Measurements from ENCODE around the gene A4GALT. TPM values are rescaled to one million over a fixed set of nuclear protein-coding genes. Genes with fewer than 3 reads are reported as not detected.
"Not testable (repeated sequence)": the region's sequence is repeated elsewhere in the genome, so short reads cannot be mapped to it uniquely, and the experiment has no call there.

The A4GALT gene
- total RNA-seq, 1 donor from 2014 or later: 76.1 TPM

DNA sequence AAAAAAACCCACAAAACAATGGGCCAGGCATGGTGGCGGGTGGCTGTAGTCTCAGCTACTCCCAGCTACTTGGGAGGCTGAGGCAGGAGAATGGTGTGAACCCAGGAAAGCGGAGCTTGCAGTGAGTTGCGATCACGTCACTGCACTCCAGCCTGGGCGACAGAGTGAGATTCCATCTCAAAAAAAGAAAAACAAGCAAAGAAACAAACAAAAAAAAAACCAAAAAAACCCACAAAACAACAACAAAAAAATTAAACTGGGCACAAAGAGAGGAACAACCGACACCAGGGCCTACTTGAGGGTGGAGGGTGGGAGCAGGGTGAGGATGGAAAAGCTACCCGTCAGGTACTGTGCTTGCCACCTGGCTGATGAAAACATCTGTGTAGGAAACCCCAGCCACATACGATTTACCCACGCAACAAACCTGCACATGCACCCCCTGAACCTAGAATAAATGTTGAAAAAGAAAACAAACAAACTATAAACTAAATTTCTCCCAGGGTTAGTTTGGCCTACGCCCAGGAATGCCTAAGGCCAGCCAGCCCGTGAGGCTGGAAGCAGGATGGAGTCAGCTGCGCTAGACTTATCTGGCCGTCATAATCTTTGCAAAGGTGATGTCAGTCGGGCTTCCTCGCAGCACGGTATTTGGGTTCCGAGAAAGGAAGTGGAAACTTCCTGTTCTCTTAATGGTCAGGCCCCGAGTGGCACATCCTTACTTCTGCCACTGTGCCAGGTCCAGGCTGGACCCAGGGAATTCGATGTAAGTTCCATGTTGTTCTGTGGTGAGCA lies 49.6 kb downstream of the A4GALT start:
- no peak for DNase-seq
- intact Hi-C loops (cut with DNase I): no loop called here
- no peak for ATAC-seq (ENCODE audit: poor library complexity)

DNA sequence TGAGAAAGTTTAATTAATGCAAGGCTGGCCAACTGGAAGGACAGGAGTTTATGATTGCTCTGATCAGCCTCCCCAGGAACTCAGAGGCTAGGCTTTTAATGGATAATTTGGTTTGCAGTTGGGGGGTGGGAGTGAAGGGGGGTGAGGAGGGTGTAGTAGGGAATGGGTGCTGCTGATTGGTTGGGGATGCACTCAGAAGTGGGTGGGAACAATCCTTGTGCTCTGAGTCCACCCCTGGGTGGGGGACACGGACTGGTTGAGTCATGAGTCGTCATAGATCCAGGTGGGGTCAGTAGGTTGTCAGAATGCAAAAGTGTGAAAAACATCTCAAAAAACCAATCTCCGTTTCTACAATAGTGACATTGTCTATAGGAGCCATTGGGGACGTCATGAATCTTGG lies 50.6 kb downstream of the A4GALT start:
- DNase-seq (no peak), ATAC-seq (ENCODE audit: poor library complexity) (no peak)
- intact Hi-C loops (cut with DNase I): no loop called here

DNA sequence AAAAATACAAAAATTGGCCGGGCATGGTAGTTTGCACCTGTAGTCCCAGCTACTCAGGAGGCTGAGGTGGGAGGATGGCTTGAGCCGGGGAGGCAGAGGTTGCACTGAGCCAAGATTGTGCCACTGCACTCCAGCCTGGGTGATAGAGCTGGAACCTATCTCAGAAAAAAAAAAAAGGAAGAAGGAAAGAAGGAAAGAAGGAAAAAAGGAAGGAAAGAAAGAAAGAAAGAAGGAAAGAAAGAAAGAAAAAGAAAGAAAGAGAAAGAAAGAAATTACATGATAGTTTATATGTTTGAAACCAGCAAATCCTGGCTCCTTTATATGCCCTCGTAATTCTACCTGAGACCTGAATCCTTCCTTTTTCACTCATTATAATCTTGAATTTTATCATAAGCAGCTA lies 54.3 kb downstream of the A4GALT start:
- ATAC-seq (ENCODE audit: poor library complexity); DNase-seq; intact Hi-C loops (cut with DNase I): not testable (repeated sequence)

DNA sequence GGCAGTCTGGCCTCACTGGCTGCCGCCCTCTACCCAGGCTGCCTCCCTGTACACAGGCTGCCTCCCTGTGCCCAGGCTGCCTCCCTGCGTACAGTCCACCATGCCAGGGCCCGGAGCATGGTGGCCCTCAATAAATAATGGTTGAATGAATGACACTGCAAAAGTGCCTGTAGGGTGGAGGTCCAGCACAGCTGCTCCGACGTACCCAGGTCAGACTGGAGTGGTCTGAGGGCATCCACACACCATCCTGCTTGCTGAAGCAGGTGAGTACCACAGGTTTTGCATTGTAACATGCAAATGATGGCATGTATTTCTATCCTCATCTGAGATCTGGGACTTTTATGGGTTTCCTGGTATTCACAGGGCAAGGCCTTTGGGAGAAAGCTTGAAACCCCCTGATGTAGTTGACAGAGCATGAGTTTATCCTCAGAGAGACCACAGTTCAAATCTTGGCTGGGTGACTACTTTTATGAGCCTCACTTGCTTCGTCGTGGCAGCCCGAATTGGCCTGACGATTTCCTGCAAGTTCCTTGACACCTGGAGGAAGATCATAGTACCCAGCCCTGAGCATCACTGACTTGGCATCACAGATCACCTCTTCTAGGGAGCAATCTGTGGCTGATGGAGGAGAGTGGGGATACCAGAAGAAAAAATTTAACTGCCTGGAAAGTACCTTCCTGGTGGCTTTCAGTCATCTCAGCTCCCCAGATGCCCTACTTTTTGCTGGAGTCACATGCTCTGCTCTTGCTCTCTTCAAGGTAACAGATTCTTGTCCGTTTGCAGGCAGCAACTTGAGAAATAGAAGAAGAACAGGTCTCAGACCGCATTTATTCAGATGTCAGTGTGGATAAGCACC lies 55.5 kb downstream of the A4GALT start:
- no peak for ATAC-seq (ENCODE audit: poor library complexity)
- intact Hi-C loops (cut with DNase I): loop anchor here (5.0 kb wide), 2 partner anchors 52 to 157 kb away; no protein-coding TSS in a partner anchor
- no peak for DNase-seq

DNA sequence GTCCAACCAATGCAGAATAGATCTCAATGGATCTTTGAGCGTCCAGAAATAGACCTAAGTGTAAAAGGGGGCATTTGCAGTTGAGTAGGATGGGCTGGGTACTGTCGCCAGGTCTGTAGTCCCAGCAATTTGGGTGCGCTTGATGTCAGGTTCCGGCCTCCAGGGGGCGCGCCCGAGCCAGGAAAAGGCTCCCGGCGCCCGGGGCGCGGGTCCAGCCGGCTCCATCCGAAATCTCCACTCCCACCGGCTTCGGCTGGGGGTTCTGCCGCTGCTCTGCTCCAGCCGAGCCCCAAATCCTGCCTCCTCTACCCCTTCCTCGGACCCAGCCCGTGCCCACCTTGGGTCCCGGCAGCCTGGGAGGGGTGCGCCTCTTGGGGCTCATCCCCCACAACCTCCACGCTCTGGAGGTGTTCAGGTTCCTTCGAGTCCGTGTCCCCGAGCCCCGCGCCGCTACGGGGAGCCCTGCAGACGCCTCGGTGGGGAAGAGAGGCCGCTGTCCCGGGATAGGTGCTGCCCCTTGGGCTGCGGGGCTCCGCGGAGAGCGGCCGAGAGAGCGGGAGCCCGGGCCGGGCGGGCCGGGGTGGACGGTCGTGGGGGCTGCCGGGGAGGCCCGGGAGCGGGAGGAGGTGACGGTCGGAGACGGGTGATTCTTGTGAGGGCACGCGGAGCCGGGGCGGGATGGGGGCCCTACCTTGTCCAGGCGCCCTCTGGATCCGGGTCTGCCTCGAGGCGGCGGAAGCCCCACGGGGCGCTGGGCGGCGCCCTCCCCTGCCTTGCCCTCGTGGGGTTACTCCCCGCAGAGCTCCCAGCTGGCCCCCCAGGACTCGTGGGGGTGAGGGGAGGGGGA lies 58.5 kb downstream of the A4GALT start:
- peak; percentile 97 for ATAC-seq (ENCODE audit: poor library complexity)
- DNase-seq: peak; percentile 91
- intact Hi-C loops (cut with DNase I): loop anchor here (2.0 to 5.0 kb wide), 3 partner anchors 55 to 160 kb away; no protein-coding TSS in a partner anchor

DNA sequence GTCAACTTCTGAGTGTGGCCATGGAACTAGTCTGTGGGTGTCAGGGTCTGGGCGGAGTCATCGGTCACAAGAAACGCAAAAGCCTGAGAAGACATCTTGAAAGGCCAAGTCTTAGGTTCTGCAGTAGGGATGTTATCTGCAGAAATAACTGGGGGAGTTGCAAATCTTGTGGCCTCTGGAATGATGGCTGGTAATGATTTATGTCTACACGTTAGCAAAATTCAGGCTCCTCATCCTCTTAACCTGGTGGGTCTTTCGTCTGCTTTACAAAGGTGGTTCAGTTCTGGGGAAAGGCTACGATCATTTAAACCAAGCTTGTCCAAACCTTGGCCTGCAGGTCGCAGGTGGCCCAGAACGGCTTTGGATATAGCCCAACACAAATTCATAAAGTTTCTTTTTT lies 64.1 kb downstream of the A4GALT start:
- ATAC-seq (ENCODE audit: poor library complexity): no peak
- intact Hi-C loops (cut with DNase I): no loop called here
- no peak for DNase-seq

DNA sequence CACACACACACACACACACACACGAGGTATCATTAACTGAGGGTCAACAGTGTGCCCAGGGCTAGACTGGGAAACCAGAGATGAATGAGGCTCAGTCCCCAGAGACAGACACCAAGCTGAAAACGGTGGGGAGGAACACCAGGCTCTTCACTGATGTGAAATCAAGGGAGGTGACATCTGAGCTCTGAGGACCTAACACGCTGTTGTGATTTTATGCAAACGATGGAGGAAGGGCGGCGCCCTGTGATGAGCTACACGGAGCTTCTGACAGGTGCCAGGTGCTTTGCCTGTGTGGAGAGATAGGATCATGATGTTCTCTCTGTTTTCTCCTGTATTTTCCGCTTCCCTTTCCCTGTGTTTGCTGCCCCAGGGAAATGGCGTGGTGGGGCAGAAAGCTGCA lies 65.0 kb downstream of the A4GALT start:
- no peak for ATAC-seq (ENCODE audit: poor library complexity)
- no peak for DNase-seq
- intact Hi-C loops (cut with DNase I): no loop called here

DNA sequence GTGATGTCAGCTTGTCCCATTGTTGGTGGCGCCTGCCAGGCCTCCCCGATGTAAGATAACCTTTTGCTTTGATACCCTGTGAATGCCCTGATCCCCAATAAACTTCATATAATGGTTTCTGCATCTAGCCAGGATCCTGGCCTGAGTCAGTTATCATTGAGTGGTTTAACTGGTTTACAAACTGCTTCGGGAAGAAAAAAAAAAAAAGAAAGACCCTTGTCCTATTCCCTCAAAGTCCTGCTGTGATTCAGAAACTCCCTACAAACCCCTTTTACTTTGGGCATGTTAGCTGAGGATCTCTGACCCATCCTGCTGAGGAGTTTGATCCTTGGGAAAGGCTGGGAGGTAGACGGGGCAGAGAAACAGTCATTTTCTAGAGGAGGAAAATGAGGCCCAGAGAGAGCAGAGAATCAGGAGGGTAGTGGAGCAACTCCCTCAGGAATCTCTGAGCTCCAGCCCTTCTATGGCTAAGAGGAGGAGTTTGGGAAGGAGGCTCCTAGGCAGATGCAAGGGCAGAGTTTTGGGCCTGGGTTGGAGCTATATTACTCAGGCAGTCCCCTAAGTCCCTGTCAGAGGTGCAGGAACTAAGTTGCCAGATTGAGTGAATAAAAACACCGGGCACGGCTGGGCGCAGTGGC lies 66.1 kb downstream of the A4GALT start:
- no peak for ATAC-seq (ENCODE audit: poor library complexity)
- intact Hi-C loops (cut with DNase I): no loop called here

DNA sequence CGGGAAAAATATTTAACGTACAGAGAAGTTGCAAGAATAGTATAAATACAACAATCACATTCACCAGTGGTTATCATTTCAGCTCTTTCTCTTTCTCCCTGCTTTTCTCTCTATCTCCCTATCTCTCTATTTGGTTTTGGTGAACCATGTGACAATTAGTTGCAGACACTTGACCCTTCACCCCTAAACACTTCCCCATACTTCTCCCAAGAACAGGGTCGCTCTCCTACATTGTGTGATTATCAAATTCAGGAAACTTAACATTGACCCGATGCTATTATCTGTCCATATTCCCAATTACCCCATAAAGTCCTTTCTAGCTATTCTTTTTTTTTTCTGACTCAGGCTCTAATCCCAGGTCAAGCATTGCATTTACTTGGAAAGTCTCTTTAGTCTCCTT lies 66.7 kb downstream of the A4GALT start:
- ATAC-seq (ENCODE audit: poor library complexity) (no peak), DNase-seq (no peak)
- intact Hi-C loops (cut with DNase I): no loop called here

More for the DNA sequence above, 66.1 kb downstream of the A4GALT start:
- no peak for DNase-seq

DNA sequence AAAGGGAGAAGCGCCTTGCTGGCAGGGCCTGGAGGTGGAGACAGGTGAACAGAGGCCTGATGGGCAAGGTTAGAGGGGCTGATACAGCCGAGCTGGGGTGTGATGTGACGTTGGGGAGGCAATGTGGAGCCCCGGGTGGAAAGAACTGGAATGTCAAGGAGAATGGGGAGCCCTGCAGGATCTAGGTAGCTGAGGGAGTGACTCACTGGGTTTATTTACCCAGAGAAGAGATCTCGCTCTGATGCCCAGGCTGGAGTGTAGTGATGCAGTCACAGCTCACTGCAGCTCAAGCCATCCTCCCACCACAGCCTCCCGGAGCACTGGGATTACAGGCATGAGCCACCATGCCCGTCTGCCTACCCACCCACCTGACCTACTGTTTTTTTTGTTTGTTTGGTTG lies 69.5 kb downstream of the A4GALT start:
- ATAC-seq (ENCODE audit: poor library complexity) (no peak), DNase-seq (no peak)
- intact Hi-C loops (cut with DNase I): no loop called here

DNA sequence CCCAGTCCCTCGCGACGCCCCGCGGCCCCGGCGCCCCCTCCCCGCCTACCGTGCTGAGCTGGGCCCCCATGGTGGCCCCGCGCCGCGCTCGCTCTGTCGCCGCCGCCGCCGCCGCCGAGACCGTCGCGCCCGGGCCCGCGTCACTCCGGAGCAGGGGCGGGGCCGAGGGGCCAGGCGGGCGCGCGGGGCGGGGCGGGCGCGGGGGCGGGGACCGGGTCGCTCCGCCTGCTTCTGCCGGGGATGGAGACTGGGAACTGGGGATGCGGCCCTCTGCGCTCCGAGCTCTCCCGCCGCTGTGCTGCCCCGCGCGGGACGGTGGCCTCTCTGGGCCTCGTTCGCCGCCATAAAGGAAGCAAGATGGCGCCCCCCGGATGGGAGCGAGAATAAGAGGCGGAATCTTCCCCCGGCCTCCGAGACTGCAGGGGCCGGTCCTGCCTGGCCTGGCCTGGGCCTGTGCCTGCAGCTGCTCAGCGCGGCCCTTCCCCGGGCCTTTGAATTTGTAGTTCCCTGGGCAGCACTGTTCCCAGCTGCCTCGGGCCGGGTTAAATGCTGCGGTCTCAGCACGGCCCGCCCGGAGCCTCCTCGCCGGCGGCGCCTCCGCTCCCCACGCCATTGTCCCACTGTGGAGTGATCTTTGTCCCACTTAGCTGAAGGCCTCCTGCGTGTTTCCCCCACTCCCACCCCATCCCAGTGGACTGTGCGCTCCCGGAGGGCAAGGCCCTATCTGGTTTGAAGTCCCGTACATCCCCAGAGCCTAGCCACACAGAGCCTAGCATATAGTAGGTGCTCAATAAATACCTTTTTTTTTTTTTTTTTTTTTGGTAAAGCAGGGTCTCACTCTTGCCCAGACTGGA lies 71.2 kb downstream of the A4GALT start, which contains the start of gene CYB5R3:
Gene CYB5R3 (minus strand): TSS at position 147 of the 854 bp plus-strand sequence. CDS start 77 bp downstream, at position 70.
- ATAC-seq (ENCODE audit: poor library complexity) (peak; percentile 70), DNase-seq (peak; percentile 91)
- intact Hi-C loops (cut with DNase I): no loop called here

DNA sequence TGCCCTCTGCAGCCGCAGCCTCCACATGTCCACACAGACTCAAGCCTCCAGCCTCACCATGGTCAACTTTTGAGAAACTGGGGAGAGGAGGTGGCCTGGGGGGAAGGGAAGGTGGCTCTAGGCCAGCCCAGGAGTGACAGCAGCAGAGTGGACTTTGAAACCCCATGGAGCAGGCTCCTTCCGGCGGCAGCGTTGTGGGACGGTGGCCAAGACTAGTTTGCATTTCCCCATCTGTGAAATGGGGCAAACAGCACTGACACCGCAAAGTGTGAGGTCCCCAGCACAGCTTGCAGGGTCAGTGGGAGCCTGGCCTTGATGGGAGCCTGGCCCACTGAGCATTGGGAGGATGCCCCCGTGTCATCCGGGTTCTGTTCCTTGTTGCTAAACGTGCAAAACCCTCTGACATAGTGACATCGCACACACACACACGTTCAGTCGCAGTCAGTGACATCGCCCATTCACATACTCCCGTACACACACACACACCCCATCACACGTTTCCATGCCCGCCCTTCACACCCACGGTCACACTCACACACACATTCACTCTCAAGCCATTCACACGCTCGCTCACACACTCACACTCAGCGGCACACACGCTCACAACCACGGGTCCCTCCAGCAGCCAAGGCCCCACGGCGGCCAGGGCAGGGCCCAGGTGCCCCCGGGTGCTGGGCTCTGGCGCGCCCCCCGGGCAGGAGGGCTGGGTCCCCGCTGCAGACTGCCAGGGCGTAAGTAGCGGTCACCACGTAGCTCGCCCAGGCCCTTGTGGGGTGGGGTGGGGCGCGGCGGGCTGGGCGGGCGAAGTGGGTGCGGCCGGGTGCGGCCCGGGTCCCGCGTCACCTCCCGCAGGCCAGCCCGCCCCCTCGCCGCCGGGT lies 72.1 kb downstream of the A4GALT start:
- ATAC-seq (ENCODE audit: poor library complexity) (peak; percentile 40), DNase-seq (peak; percentile 78)
- intact Hi-C loops (cut with DNase I): no loop called here

DNA sequence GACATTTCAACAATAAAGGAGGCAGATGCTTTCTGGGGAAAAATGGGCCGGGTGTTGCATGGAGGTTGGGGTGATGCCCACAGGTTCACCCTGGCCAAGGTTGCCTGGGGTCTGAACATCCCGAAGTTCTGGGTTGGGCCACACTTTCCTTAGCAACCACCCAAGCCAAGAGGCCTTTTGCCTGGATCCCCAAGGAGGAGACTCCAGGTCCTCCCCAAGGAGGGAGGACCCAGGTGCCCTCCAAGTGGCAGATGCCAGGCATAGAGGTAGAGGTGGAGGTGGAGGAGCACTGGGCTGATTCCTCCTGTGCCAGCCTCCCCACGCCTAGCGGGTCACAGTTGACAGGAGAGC lies 72.7 kb downstream of the A4GALT start:
- ATAC-seq (ENCODE audit: poor library complexity) (no peak), DNase-seq (no peak)
- intact Hi-C loops (cut with DNase I): no loop called here

DNA sequence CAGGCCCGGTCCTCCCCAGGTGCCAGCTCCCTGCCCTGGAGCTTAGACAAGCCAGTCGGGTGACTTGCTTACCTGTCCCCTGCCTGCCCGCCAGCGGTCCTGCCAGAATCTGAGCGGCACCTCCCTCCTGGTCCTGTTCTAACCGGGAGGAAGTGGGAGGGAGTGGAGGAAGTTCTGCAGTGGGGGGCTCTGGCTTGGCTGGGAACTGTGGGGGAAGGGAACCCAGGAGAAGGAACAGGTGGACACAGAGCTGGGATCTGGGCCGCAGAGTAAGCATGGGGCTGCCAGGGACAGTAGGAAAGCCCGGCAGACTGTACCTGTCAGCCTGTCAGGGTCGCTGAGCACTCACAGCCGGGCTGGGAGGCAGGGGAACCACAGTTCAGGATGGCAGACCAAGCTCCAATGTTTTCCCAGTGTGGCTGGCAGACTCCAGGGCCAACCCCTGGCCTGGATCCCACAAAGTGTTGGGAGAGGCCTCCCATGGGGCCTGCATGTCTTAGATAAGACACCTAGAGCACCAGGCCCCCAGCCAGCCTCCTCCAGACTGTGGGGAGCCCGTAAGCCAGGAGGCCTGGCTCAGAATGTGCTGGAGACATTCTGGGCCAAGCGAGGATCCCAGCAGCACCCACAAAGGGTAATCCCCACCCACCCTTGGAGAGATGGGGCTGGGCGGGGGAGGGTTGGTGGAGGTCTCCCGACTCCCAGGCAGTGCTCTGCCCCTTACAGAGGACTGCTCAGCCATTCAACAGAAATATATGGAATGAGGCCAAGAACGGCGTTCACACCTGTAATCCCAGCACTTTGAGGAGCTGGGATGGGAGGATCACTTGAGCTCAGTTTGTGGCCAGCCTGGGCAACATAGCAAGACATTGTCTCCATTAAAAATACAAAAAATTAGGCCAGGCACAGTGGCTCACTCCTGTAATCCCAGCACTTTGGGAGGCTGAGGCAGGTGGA lies 73.8 kb downstream of the A4GALT start:
- intact Hi-C loops (cut with DNase I): no loop called here

DNA sequence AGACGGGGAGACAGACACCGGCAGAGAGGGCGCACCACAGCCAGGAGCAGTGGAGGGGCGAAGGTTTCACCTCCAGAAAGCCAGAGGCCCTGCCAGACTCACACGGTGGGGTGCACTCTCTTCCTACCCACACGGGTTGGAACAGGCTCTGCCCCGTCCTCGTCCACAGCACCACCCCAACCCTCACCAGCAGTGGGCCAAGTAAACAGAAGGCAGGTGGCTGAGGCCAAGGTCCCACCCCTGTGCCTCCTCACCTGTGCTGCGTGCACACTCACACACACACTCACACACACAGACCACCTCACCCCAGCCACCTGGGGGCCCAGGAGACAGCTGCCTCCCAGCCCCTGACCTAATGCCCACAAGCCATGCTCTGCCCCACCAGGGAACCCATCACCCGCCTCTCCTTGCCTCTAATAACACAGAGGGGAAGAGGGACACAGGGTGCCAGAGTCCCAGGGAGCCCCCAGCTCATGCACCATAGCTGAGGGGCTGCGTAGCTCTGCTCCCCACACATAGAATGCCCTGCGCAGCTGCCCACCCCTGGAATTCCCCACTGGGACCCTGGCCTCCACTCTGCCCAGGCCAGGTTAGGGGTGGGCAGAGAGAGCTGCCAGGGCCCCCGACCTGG lies 74.6 kb downstream of the A4GALT start:
- no peak for DNase-seq
- no peak for ATAC-seq (ENCODE audit: poor library complexity)
- intact Hi-C loops (cut with DNase I): no loop called here

More for the DNA sequence above, 73.8 kb downstream of the A4GALT start:
- DNase-seq: peak; percentile 88
- ATAC-seq (ENCODE audit: poor library complexity): peak; percentile 58

All from Right ventricle myocardium superior (tissue), 1 donor.